Measurements from ENCODE around the gene CDRT15.
A peak's percentile ranks its signal among the peaks of the same experiment; 100 is the strongest.
"Not testable (repeated sequence)": the region's sequence is repeated elsewhere in the genome, so short reads cannot be mapped to it uniquely, and the experiment has no call there.

CDRT15 gene

GRCh38 chr17:14201988-14202380 lies 34.7 kb downstream of the CDRT15 start:
- Mint-ChIP-seq H3K9me3 (ENCODE audit: low read depth) (no peaks in the 10 kb centered on the region), H3K4me3 (peak overlapping the region; percentile 75), H3K4me1 (ENCODE audit: low read depth) (peaks cover 95% of the 10 kb centered on the region), H3K36me3 (peaks cover 4% of the 10 kb centered on the region), H3K27me3 (no peaks in the 10 kb centered on the region), H3K27ac (peak overlapping the region; percentile 92)

- no peaks in the 10 kb centered on the region for H3K9me3 Mint-ChIP-seq (ENCODE audit: low read depth)
- peak overlapping the region; percentile 92 for H3K27ac Mint-ChIP-seq
- H3K27me3 Mint-ChIP-seq, result no peaks in the 10 kb centered on the region
- H3K4me3 Mint-ChIP-seq, result peak overlapping the region; percentile 75
- H3K36me3 Mint-ChIP-seq, result peaks cover 7% of the 10 kb centered on the region
- peaks cover 99% of the 10 kb centered on the region for H3K4me1 Mint-ChIP-seq (ENCODE audit: low read depth)
These were observed 35.4 kb downstream of the CDRT15 start for GRCh38 chr17:14201021-14201987.

GRCh38 chr17:14200354-14200753 lies 36.3 kb downstream of the CDRT15 start:
- Mint-ChIP-seq H3K4me1 (ENCODE audit: low read depth) (peaks cover 99% of the 10 kb centered on the region), H3K36me3 (peaks cover 8% of the 10 kb centered on the region), H3K27ac (peak overlapping the region; percentile 92)

GRCh38 chr17:14199601-14200000 lies 37.1 kb downstream of the CDRT15 start:
- H3K27ac Mint-ChIP-seq, result peak overlapping the region; percentile 87
- peaks cover 8% of the 10 kb centered on the region for H3K36me3 Mint-ChIP-seq
- peaks cover 99% of the 10 kb centered on the region for H3K4me1 Mint-ChIP-seq (ENCODE audit: low read depth)
- no peaks in the 10 kb centered on the region for H3K9me3 Mint-ChIP-seq (ENCODE audit: low read depth)
- H3K4me3 Mint-ChIP-seq, result peak overlapping the region; percentile 40
- H3K27me3 Mint-ChIP-seq, result no peaks in the 10 kb centered on the region

More at GRCh38 chr17:14200354-14200753, 36.3 kb downstream of the CDRT15 start:
- no peaks in the 10 kb centered on the region for H3K9me3 Mint-ChIP-seq (ENCODE audit: low read depth)
- H3K4me3 Mint-ChIP-seq, result peak overlapping the region; percentile 38
- no peaks in the 10 kb centered on the region for H3K27me3 Mint-ChIP-seq

GRCh38 chr17:14198575-14198974 lies 38.1 kb downstream of the CDRT15 start:
- Mint-ChIP-seq H3K27ac (peak overlapping the region; percentile 87), H3K4me1 (ENCODE audit: low read depth) (peaks cover 92% of the 10 kb centered on the region), H3K4me3 (peak overlapping the region; percentile 40), H3K36me3 (peaks cover 8% of the 10 kb centered on the region), H3K9me3 (ENCODE audit: low read depth) (no peaks in the 10 kb centered on the region), H3K27me3 (no peaks in the 10 kb centered on the region)

GRCh38 chr17:14198013-14198412 lies 38.6 kb downstream of the CDRT15 start:
- H3K4me1 Mint-ChIP-seq (ENCODE audit: low read depth), result peaks cover 91% of the 10 kb centered on the region
- peaks cover 8% of the 10 kb centered on the region for H3K36me3 Mint-ChIP-seq
- H3K9me3 Mint-ChIP-seq (ENCODE audit: low read depth), result no peaks in the 10 kb centered on the region
- H3K4me3 Mint-ChIP-seq, result peak overlapping the region; percentile 40
- H3K27me3 Mint-ChIP-seq, result no peaks in the 10 kb centered on the region
- peak overlapping the region; percentile 87 for H3K27ac Mint-ChIP-seq

GRCh38 chr17:14197586-14197985 lies 39.1 kb downstream of the CDRT15 start:
- peak overlapping the region; percentile 67 for H3K4me3 Mint-ChIP-seq
- peaks cover 89% of the 10 kb centered on the region for H3K4me1 Mint-ChIP-seq (ENCODE audit: low read depth)
- H3K9me3 Mint-ChIP-seq (ENCODE audit: low read depth), result no peaks in the 10 kb centered on the region
- H3K36me3 Mint-ChIP-seq, result peaks cover 8% of the 10 kb centered on the region
- peak overlapping the region; percentile 87 for H3K27ac Mint-ChIP-seq
- no peaks in the 10 kb centered on the region for H3K27me3 Mint-ChIP-seq

GRCh38 chr17:14197057-14197456 lies 39.6 kb downstream of the CDRT15 start:
- no peaks in the 10 kb centered on the region for H3K27me3 Mint-ChIP-seq
- H3K4me3 Mint-ChIP-seq, result peak overlapping the region; percentile 67
- peaks cover 8% of the 10 kb centered on the region for H3K36me3 Mint-ChIP-seq
- H3K9me3 Mint-ChIP-seq (ENCODE audit: low read depth), result no peaks in the 10 kb centered on the region
- H3K4me1 Mint-ChIP-seq (ENCODE audit: low read depth), result peaks cover 88% of the 10 kb centered on the region
- H3K27ac Mint-ChIP-seq, result peak overlapping the region; percentile 87

GRCh38 chr17:14196377-14196997 lies 40.2 kb downstream of the CDRT15 start:
- Mint-ChIP-seq H3K9me3 (ENCODE audit: low read depth) (no peaks in the 10 kb centered on the region), H3K27me3 (no peaks in the 10 kb centered on the region), H3K36me3 (peaks cover 8% of the 10 kb centered on the region), H3K4me1 (ENCODE audit: low read depth) (peaks cover 86% of the 10 kb centered on the region), H3K4me3 (peak overlapping the region; percentile 67), H3K27ac (peak overlapping the region; percentile 86)

GRCh38 chr17:14192636-14193344 lies 43.9 kb downstream of the CDRT15 start:
- not testable (repeated sequence) for H3K9me3 Mint-ChIP-seq (ENCODE audit: low read depth); H3K27me3 Mint-ChIP-seq; H3K36me3 Mint-ChIP-seq
- peak overlapping the region; percentile 54 for H3K4me3 Mint-ChIP-seq
- H3K4me1 Mint-ChIP-seq (ENCODE audit: low read depth), result peaks cover 70% of the 10 kb centered on the region
- H3K27ac Mint-ChIP-seq, result peak overlapping the region; percentile 64

- not testable (repeated sequence) for H3K4me3 Mint-ChIP-seq; H3K27me3 Mint-ChIP-seq; H3K36me3 Mint-ChIP-seq; H3K9me3 Mint-ChIP-seq (ENCODE audit: low read depth)
- H3K27ac Mint-ChIP-seq, result peak overlapping the region; percentile 34
- peaks cover 62% of the 10 kb centered on the region for H3K4me1 Mint-ChIP-seq (ENCODE audit: low read depth)
These were observed 44.6 kb downstream of the CDRT15 start for GRCh38 chr17:14192039-14192438.

GRCh38 chr17:14191469-14191868 lies 45.2 kb downstream of the CDRT15 start:
- H3K4me1 Mint-ChIP-seq (ENCODE audit: low read depth), result peaks cover 60% of the 10 kb centered on the region
- not testable (repeated sequence) for H3K4me3 Mint-ChIP-seq; H3K27me3 Mint-ChIP-seq; H3K9me3 Mint-ChIP-seq (ENCODE audit: low read depth); H3K36me3 Mint-ChIP-seq
- H3K27ac Mint-ChIP-seq, result peak overlapping the region; percentile 34

- H3K9me3 Mint-ChIP-seq (ENCODE audit: low read depth); H3K27me3 Mint-ChIP-seq; H3K4me3 Mint-ChIP-seq; H3K36me3 Mint-ChIP-seq; H3K27ac Mint-ChIP-seq: not testable (repeated sequence)
- peaks cover 56% of the 10 kb centered on the region for H3K4me1 Mint-ChIP-seq (ENCODE audit: low read depth)
These were observed 45.9 kb downstream of the CDRT15 start for GRCh38 chr17:14190774-14191173.

GRCh38 chr17:14186443-14186842 lies 50.2 kb downstream of the CDRT15 start:
- H3K4me1 Mint-ChIP-seq (ENCODE audit: low read depth), result peaks cover 32% of the 10 kb centered on the region
- not testable (repeated sequence) for H3K27me3 Mint-ChIP-seq; H3K27ac Mint-ChIP-seq; H3K9me3 Mint-ChIP-seq (ENCODE audit: low read depth); H3K36me3 Mint-ChIP-seq; H3K4me3 Mint-ChIP-seq

Data from activated naive CD8-positive, alpha-beta T cell (primary cell).